ENCODE data around the gene MEGF6.

MEGF6 gene

DNA sequence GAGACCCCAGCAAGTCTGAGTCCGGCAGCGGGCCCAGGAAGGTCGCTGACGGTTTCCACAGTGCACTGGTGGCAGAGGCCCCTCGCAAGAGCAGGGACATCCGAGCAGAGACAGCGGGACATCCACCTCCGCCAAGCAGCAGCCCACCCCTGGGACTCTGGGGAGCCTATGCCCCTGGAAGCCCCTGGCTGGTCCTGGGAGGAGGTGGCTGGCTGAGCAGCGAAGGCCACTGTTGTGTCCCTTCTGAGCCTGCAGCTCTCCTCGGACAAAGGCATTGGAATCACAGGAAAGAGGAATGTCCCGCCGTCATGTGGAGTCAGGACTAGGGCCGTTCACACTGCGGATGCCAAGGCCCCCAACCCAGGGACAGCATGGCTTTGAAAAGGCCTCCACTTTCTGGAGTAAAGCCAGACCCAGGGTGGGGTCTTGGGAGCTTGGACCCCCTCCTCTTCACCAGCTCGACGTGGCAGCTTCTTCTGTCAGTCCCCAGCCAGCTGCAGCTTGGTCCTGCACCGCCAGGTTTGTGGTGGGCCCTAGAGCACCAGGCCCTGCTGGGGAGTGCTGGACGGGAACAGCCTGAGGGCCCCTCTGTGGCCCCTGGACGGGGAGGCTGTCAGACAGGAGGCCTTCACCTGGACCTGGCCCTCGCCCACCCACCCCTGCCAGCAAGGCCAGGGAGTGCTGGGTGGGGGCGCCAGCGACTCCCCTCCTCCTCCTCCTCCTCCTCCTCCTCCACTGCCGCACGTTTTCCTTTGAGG lies 1.4 kb downstream of the MEGF6 start:
- no peak for DNase-seq (ENCODE audit: low spot score)

DNA sequence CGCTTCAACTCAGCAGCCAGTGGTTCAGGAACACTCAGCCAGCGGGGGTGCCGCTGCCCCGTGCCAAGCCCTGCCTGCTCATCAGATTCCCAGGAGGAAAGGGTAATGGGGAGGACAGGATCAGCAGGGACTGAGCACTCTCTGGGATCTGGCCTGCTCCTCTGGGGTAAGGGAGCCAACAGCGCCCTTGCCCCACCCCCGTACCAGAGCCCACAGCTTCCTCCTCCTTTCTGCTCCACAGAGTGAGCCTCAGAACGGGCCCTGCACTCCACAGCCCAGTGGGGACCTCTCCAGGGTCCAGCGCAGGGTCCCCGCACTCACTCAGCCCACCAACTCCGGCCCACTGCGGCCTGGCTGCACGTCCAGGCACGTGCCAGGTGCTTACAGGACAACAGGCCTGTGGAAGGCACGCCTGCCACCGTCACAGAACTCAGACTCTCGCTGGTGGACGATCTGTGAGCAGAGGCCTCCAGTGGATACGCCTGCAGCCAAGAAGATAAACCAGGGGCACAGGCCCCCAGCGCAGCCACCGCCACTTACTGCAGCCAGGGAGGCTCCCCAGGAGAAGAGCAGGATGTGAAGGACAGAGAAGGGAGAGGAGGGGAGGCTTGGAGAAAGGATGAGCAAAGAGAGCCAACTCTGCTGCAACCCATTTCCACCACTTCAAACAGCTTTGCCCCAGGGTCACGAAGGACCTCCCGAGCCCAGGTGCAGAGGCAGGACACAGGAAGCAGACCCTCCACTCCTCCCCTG lies 2.1 kb downstream of the MEGF6 start:
- DNase-seq (ENCODE audit: low spot score): no peak

DNA sequence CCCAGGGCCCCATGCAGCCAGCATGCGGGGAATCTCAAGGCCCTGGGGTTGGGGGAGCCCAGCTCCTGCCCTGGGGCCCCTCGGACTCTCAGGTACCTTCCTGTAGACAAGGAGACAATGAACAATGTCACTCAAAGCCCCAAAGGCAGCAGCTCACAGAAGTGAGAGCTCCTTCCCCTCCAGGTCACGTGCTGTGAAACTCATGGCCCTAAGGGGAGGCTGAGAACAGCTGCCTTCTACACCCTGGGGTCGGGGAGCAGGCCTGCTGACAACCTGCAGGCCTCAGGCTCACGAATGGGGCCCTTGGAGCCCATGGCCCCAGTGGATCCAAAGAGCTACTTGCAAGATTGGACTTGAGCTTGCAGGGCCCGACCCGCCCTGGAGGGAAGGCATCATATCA lies 3.2 kb downstream of the MEGF6 start:
- no peak for DNase-seq (ENCODE audit: low spot score)

DNA sequence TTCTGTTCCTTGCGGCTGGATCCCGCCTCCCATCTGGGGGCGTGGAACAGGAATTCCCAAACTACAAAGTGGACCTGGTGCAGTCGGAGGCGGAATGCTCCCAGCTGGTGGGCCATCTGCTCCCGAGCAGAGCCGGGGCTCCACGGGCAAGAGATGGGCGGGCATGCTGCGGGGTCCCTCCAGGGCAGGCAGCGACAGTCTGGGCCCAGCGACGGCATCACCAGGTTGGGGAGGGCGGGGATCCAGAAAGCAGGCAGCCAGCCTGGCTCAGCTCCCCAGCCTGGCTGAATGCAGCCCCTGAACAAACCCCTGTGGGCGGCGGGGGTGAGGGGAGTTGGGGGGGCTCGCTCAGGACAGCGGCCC lies 3.6 kb downstream of the MEGF6 start:
- DNase-seq (ENCODE audit: low spot score): no peak

DNA sequence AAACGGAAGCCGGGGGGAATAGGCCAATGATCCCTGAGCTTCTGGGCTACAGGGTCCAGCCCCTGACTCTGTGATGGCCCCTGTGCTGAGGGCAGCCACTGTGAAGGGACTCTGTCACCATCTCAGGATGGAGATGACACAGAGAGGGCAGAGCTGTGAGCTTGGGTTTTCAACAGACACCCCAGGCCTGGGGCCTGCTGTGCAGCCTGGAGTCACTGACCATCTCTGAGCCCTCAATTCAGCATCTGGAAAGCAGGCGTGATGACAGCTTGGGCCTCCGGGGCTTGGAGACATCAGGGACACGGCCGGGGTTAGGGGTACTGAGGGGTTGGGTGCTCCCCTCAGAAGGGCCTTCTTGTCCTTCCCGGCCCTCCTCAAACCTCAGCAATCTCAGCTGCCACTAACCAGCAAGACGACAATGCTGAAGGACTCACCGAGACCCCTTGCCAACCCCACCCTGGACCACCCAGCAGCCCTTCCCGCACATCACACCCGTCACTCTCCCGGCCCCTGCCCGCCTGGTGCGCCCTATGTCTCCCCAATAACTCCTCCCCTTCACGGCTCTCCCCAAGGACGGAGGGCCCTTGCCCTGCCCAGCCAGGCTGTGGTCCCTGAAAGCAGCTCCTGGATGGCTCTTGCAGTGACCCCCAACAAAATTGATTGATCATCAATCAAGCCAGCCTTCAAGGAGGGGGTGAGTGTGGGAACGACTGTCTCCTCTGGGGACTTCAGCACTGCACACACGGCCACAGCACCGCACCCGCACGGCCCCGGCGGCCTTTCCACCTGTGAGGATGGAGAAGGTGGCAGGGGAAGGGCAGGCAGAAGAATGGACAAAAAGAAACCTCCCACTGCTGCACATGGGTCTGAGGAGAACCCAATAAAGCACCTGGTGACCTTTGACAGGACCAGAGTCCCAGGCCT lies 4.3 kb downstream of the MEGF6 start:
- DNase-seq (ENCODE audit: low spot score): no peak

DNA sequence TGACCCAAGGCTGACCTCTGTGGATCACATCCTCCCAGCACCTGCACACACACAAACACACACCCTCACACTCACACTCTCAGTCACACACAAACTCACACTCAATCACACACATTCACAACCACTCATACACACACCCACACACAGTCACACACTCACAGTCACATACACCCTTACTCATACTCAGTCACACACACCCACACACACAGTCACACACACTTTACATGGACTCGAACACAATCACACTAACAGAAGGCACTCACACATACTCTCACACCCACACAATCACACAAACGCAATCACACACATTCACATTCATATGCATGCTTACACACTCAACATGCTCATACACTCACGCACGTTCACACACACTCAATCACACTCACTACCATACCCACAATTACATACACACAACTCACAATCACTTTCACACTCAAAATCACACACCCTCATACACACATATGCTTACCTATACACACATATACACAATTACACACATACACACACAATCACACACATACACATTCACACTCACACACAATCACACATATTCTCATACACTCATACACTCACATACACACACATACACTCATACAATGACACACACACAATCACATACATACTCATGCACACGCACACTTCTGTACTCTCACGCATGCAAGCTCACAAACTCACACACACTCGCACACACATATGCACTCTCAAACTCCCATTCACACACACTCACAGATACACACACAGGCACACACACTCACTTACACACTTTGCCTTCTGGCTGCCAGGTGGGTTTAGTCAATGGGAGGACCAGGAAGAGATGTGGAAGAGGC lies 6.1 kb downstream of the MEGF6 start:
- no peak for DNase-seq (ENCODE audit: low spot score)

DNA sequence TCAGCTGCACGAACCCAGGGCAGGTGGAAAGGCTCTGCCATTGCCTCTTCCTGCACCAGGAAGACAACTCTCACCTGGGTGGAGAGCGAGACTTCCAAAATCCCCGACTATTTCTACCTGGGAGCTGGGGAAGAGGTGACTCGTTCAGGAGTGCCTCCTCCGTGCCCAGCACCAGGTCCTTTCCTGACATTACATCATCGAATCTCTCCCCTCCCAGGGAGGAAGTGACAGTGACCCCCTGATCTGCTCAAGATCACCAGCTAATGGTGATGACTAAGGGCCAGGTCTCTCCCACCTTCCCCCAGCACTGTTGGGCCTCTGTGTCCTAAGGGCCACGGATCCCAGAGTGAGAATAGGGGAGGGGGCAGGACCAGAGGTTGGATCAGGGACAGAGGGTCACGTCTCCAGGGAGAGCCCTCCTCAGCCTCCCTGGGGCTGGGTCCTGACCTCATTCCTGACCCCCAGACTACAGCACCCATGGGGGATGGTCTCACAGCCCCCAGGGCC lies 6.8 kb downstream of the MEGF6 start:
- DNase-seq (ENCODE audit: low spot score): no peak

DNA sequence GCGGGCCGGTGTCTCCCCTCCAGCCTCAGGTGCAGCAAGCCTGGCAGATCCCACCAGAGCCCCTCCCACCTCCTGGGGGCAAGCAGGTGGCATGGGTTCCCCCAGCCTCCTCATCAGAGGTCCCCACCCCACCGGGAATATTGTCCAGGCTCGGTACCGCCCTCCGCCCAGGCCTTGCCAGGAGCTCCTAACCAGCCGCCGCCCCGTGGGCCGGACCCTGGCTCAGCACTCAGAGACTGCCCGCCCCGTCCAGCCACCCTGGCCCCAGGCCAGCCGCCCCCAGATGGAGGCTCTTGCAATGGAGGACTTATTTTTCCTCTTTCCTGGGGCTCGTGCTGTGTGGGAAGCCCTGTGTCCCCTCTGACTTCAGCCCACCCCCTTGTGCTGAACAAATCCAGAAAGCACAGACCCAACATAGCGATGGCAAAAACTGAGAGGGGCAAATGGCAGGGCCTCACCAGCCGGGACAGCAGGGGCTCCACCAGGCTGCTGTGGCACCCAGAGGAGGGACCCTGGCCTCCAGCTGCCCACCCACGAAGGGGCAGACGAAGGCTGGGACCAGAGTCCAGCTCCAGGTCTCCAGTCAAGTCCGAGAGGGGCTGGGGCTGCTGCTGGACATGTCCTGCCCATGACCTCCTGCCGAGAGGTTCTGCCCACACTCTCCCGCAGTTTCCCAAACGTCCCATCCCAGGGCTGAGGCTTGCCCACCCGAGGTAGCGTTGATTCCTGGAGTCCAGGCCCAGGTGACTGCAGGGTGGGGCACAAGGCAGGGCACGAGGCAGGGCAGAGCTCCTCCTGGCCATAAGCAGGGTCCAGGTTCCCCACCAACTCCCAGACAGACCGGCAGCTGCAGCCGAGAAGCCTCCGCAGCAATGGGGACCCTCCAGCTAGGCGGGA lies 7.5 kb downstream of the MEGF6 start:
- DNase-seq (ENCODE audit: low spot score): no peak

DNA sequence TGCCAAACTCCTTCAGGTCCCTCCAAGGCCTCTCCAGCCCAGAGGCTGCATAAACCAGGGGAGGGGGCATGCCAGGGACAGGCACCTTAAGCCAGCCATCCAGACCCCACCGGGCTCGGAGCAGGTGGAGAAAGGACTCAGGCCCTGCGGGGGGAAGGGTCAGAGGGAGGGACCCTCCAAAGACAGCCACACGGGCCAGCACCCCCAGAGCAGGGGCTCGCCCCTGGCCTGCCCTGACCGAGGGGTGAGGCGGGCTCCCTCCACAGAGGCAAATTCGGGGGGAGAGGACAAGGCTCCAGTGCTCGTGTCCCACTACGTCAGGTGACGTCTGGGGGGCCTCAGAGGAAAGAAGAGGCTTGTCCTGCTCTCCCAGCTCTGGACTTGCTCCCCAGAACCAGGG lies 8.2 kb downstream of the MEGF6 start:
- no peak for DNase-seq (ENCODE audit: low spot score)

DNA sequence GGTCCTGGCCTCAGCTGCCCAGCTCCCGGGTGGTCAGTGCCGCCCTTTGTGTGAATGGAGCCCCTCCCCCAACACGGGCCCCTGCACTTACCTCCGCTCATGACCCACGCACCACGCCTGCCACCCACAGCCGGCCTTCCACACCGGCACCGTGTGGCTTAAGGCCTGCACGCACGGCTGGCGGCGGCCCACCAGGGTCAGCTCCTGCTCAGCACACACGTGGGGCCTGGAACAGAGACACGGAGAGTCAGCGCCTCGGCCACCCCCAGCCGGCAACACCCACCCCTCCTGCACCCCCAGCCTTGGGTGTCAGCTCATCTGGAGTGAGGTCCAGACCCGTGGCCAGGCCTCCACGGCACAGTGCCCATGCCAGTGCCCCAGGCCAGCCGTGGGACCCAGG lies 8.9 kb downstream of the MEGF6 start:
- no peak for DNase-seq (ENCODE audit: low spot score)

DNA sequence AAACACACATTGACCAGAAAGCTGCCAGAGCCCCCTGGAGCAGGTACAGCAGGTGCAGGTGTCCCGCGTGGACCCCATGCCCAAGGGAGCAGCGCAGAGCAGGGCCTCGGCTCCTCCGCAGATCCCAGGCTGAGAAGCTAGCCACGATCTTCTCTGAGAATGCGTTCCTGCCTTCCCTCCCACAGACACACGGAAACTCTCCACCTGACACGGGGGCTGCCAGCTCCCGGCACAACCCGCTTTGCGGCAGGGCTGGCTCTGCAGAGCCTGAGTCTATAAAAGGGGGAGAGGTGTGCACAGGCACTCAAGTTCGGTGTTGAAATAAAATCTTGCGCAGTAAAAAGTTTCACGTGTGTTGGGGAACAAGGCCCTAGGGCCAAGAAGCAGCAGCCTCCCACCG lies 9.6 kb downstream of the MEGF6 start:
- DNase-seq (ENCODE audit: low spot score): no peak

DNA sequence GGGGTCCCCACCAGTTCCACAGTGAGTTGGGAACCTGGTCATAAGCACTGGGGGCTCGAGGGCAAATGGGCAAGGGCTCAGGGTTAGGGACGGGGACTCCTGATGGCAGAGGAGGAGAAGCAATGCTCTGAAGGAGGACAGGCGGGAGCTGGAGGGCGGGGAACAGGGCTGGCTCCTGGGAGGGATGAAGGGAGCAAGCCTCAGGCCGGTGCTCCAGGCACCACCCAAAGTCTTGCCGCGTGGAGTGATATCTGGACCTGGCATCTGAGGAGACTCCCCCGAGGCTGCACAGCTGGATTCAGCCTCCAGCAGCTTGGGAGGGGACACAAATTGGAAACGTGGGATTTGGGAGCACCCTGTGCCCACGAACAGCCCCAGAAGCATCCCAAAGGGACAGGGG lies 11.0 kb downstream of the MEGF6 start:
- DNase-seq (ENCODE audit: low spot score): no peak

DNA sequence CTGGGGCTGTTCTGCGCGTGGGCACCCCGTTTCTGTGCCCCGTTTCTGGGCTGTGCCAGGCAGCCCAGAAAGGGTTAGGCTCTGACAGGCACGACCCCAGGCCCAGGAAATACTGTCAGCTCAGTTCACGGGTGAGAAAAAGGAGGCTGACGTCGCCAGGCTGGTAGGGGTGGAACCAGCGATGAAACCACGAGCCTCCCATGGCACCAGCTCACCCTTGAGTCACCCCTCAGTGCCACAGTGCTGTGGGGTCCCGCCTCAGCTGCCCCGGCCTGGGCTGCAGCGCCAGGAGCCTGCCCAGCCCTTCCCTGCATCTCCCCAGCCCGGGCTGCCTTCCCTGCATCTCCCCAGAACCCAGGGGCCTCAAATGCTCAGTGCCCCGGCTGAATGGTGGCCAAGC lies 11.5 kb downstream of the MEGF6 start:
- DNase-seq (ENCODE audit: low spot score): no peak

DNA sequence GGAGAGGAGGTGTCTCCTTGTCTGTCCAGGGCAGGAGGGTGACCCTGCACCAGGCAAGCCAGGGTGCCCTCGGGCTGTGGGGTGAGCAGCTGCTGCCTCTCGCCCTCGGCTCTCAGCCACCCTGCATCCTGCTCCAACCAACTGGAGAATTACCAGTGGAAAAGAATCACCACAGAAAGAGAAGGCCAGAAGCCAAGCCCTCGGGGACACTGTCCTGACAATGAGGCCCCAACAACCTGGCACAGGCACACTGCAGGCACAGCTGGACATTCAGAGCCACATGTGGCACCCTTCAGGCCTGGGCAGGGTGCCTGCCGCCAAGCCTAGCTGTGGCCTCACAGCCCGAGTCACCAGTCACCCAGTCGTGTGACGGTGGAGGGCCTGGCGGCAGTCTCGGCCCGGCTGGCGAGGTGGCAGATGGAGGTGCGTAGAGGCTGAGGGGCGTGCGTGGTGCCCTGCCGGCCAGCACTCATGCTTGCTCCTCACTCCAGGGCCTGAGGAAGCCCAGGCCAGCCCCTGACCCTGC lies 12.0 kb downstream of the MEGF6 start:
- DNase-seq (ENCODE audit: low spot score): no peak

DNA sequence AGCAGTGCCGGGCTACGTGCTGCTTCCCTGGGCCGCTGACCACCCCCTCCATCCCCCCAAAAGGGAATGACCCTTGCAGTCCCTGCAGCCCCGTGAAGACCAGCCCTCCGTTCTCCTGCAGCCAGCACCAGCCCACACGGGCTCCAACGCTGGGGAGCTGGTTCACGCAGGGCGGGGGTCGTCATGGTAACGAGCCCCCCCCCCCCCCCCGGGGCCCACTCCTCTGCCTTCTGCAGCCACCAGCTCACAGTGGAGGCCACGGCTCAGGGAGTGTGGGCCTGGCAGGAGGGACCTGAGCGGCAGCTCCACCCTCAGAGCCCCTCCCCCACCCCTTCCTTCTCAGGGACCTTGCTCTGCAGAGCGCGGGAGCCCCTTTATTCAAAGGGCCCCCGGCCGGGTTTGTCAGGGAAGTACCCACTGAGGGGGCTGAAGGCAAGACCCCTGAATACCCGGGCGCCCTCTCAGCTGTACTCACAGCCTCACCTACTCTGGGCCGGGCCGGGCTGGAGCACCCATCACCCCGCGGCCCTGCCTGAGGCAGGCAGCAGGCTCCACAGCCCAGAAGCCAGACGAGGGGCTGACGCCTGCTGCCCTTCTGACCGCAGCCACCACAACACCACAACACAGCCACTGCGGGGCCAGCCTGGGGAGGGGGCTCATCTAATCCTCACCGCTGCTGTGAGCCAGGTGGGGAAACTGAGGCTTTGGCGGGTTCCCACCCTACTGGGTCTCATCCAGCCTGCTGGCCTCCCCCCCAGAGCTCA lies 12.6 kb downstream of the MEGF6 start:
- no peak for DNase-seq (ENCODE audit: low spot score)

DNA sequence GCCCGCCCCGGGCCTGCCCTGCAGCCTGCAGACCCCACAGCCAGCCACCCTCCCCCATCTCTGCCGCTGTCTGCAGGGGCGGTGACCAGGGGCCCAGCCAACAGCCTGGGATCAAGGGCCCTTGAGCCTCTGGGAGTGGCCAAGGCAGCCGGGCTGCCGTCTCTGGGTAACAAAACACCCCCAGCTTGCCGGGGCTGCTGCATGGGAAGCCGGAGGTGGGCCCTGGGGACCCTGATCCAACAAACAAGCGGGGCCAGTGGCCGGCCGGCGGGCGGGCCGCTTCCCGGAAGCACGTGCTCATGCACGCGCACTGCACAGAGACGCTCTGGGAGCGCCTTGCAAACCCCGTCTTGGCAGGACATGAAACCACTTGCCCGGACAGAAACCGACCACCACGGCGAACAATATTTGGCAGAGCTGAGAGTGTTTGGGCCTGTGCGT lies 13.2 kb downstream of the MEGF6 start:
- DNase-seq (ENCODE audit: low spot score): no peak

DNA sequence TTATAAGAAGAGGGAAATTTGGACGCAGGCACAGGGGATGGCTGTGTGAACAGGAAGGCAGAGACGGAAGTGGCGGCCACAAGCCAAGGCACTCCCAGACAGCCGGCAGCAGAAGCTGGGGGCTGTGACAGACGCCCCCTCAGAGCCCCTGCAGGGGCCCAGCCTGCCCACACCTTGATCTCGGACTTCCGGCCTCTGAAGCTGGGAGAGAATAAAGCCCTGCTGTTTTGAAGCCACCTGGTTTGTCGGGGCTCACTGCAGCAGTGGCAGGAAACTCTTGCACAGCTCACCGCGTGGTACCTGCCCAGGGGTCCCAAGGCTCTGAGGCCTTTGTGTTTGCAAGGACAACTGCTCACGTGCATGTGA lies 13.7 kb downstream of the MEGF6 start:
- DNase-seq (ENCODE audit: low spot score): no peak

DNA sequence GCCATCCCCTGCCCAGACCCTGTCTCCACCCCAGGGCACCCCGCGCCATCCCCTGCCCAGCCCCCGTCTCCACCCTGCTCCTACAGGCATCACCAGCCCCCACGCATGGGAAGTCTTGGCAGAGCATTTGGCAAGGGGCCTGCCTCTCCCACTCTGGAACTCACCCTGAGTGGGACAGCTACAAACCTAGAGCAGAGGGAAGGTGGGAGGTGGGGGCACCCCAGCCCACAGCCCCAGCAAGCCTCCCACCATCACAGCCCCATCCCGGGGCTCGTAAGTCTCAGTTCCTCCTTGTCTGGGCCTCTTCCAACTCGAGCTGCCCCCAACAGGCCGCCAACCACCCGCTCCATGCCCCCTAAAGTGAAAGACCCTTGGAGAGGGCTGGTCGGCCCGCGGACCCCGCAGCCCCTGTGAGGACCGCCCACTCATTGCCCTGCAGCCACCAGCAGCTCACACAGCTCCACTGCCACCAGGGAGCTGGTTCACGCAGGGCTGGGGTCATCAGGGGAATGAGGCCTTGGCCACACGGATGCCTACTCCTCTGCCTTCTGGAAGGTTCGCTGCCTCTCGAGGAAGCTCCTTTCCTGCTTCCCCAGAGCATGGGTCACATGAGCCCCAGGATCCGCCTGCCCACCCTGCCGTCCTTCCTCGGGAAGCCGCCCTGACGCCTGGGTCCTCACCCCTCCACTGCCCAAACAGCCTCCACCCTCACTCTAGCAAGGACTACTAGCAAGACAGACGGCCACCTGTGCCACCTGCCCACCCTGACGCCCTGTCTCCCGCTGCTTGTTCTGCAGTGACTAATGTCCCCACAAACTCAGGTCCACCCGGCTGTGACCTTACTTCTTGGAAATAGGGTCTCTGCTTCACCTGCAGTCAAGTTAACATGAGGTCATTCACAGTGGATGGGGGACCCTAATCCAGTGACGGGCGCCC lies 14.4 kb downstream of the MEGF6 start:
- DNase-seq (ENCODE audit: low spot score): no peak

Measured in HuH-7.5 (cell line).